GM21390 (cell line): ENCODE data around the gene MINDY3.

ENCODE experiments used
- ATAC-seq: cut with Tn5 transposase; IDR thresholded peaks from one replicate; pipeline ENCODE4 v1.9.1; 2021; ENCODE audit not compliant: unreplicated experiment

Gene MINDY3

GRCh38 chr10:15808204-15808797 is 52.0 kb downstream of the MINDY3 start:
- ATAC-seq: no peak

GRCh38 chr10:15805395-15806058 is 54.8 kb downstream of the MINDY3 start:
- ATAC-seq: no peak

- no peak for ATAC-seq
Measured at GRCh38 chr10:15804109-15804508, 56.2 kb downstream of the MINDY3 start.

GRCh38 chr10:15802375-15802949 is 57.8 kb downstream of the MINDY3 start:
- no peak for ATAC-seq

- no peak for ATAC-seq
Measured at GRCh38 chr10:15801641-15802040, 58.7 kb downstream of the MINDY3 start.

- no peak for ATAC-seq
Measured at GRCh38 chr10:15801147-15801546, 59.2 kb downstream of the MINDY3 start.

GRCh38 chr10:15797346-15797745 is 63.0 kb downstream of the MINDY3 start:
- no peak for ATAC-seq

GRCh38 chr10:15796762-15797161 is 63.5 kb downstream of the MINDY3 start:
- no peak for ATAC-seq

GRCh38 chr10:15796098-15796759 is 64.1 kb downstream of the MINDY3 start:
- ATAC-seq: no peak

GRCh38 chr10:15795036-15795792 is 65.1 kb downstream of the MINDY3 start:
- ATAC-seq: no peak

- no peak for ATAC-seq
Measured at GRCh38 chr10:15794569-15794968, 65.7 kb downstream of the MINDY3 start.

- no peak for ATAC-seq
Measured at GRCh38 chr10:15793664-15794063, 66.6 kb downstream of the MINDY3 start.

- no peak for ATAC-seq
Measured at GRCh38 chr10:15792777-15793176, 67.5 kb downstream of the MINDY3 start.

GRCh38 chr10:15791816-15792524 is 68.3 kb downstream of the MINDY3 start:
- ATAC-seq: no peak

- ATAC-seq: no peak
Measured at GRCh38 chr10:15789793-15790525, 70.3 kb downstream of the MINDY3 start.

- no peak for ATAC-seq
Measured at GRCh38 chr10:15787426-15787825, 72.9 kb downstream of the MINDY3 start.

- no peak for ATAC-seq
Measured at GRCh38 chr10:15784662-15785300, 75.5 kb downstream of the MINDY3 start.

- no peak for ATAC-seq
Measured at GRCh38 chr10:15783941-15784636, 76.2 kb downstream of the MINDY3 start.

- no peak for ATAC-seq
Measured at GRCh38 chr10:15782851-15783250, 77.5 kb downstream of the MINDY3 start.
